BJ (cell line): ENCODE measurements around the gene RAB20. TPM values are rescaled to one million over a fixed set of nuclear protein-coding genes. Genes with fewer than 3 reads are reported as not detected.

Experiments
- CTCF ChIA-PET: fragments of 350-600 bp; formaldehyde crosslinking; extraction: SDS; loops from one replicate; lab custom pipeline; 2021; ENCODE audit warnings: antibody characterized with exemption, inconsistent platforms; lab: Yijun Ruan, JAX
- POLR2A ChIA-PET: fragments of 300-600 bp; sonication (Branson Sonifier 250); formaldehyde crosslinking; extraction: SDS; loops from one replicate; lab custom pipeline; 2021; ENCODE audit warnings: antibody characterized with exemption; lab: Charles Lee
- DNase-seq: peaks from one replicate; pipeline ENCODE4 v3.0.0-alpha.2; 2011; ENCODE audit warnings: low read depth
- H3K27me3 ChIP-seq: 2 replicates; pipeline ENCODE4 v1.6.0; 2011; ENCODE audit warnings: low read length; ENCODE audit not compliant: control insufficient read depth, insufficient read depth
- H3K36me3 ChIP-seq: 2 replicates; pipeline ENCODE4 v1.5.1; 2011; ENCODE audit warnings: low read length; ENCODE audit not compliant: control insufficient read depth, insufficient read depth
- H3K4me3 ChIP-seq: 2 replicates; pipeline ENCODE4 v1.5.1; 2011; ENCODE audit warnings: low read depth, mild to moderate bottlenecking, control low read depth, low read length
- CTCF ChIP-seq: IDR thresholded peaks from 2 replicates; pipeline ENCODE4 v1.5.1; 2011; ENCODE audit warnings: low read depth, mild to moderate bottlenecking, control low read depth, inconsistent platforms, low read length, moderate library complexity; ENCODE audit not compliant: insufficient read depth
- polyA plus RNA-seq: library from polyadenylated mRNA; depleted of rRNA; stranded (reverse); fragments of >200 nt; gene quantifications from 2 replicates; pipeline ENCODE4 v1.2.3, GENCODE V29; 2011

The RAB20 gene
- polyA plus RNA-seq, 1 experiment = 4.9 TPM

GRCh38 chr13:110495881-110496280 lies 65.6 kb downstream of the RAB20 start:
- CTCF ChIA-PET = interaction anchor here (1.2 kb wide), 1 partner anchor 40 kb away, joined by 5 read pairs; no protein-coding TSS in a partner anchor

GRCh38 chr13:110495376-110495775 lies 66.1 kb downstream of the RAB20 start:
- Histone ChIP-seq H3K4me3 (no peak overlapping the region), H3K36me3 (peaks cover 46% of the 10 kb centered on the region), H3K27me3 (no peaks in the 10 kb centered on the region)
- CTCF ChIA-PET = interaction anchor here (1.1 kb wide), 1 partner anchor 40 kb away, joined by 3 read pairs; no protein-coding TSS in a partner anchor
- no peak for TF ChIP-seq CTCF
- POLR2A ChIA-PET = no interaction called here
- DNase-seq = no peak

More at GRCh38 chr13:110495881-110496280, 65.6 kb downstream of the RAB20 start:
- TF ChIP-seq CTCF = no peak
- H3K36me3 ChIP-seq = peaks cover 45% of the 10 kb centered on the region
- DNase-seq = no peak
- POLR2A ChIA-PET = no interaction called here
- no peaks in the 10 kb centered on the region for H3K27me3 ChIP-seq
- no peak overlapping the region for H3K4me3 ChIP-seq

- no peak for TF ChIP-seq CTCF
- CTCF ChIA-PET = no interaction called here
- DNase-seq = no peak
Observed at GRCh38 chr13:110493613-110494012, 67.9 kb downstream of the RAB20 start.

GRCh38 chr13:110492679-110493593 lies 68.6 kb downstream of the RAB20 start:
- no peak for DNase-seq
- POLR2A ChIA-PET = no interaction called here
- no peak for TF ChIP-seq CTCF
- Histone ChIP-seq H3K27me3 (no peaks in the 10 kb centered on the region), H3K36me3 (peaks cover 48% of the 10 kb centered on the region), H3K4me3 (no peak overlapping the region)
- CTCF ChIA-PET = no interaction called here

More at GRCh38 chr13:110493613-110494012, 67.9 kb downstream of the RAB20 start:
- POLR2A ChIA-PET = no interaction called here
- no peak overlapping the region for H3K4me3 ChIP-seq
- H3K27me3 ChIP-seq = no peaks in the 10 kb centered on the region
- peaks cover 49% of the 10 kb centered on the region for H3K36me3 ChIP-seq

GRCh38 chr13:110491869-110492678 lies 69.4 kb downstream of the RAB20 start:
- DNase-seq = no peak
- Histone ChIP-seq H3K36me3 (peaks cover 46% of the 10 kb centered on the region), H3K4me3 (no peak overlapping the region), H3K27me3 (no peaks in the 10 kb centered on the region)
- POLR2A ChIA-PET = no interaction called here
- TF ChIP-seq CTCF = no peak
- CTCF ChIA-PET = no interaction called here
